ENCODE results near the gene RAPGEF4. TPM values are rescaled to one million over a fixed set of nuclear protein-coding genes. Genes with fewer than 3 reads are reported as not detected.

Gene RAPGEF4
- total and polyA plus RNA-seq, 2 of the 4 experiments (the other 2 are of a cell fraction), result 1.7 to 3.2 TPM

- BruUV-seq (replicated peaks), result no TSS peak
Measured at GRCh38 chr2:172774302-172774701, 38.7 kb downstream of the RAPGEF4 start.

More at GRCh38 chr2:172774302-172774701, 38.7 kb downstream of the RAPGEF4 start:
- Histone ChIP-seq H2AK5ac (ENCODE audit: low read depth, low read length) (no peak overlapping the region), H4K20me1 (ENCODE audit: insufficient read depth, low read length) (no peaks in the 10 kb centered on the region), H2AK9ac (replicated peaks; ENCODE audit: low read depth, low read length, poor library complexity) (no peak overlapping the region), H3K9me3 (ENCODE audit: control insufficient read depth, insufficient read depth, low read length) (no peaks in the 10 kb centered on the region), H3K4me2 (ENCODE audit: low read depth, low read length) (no peak overlapping the region), H2AFZ (replicated peaks; ENCODE audit: low read length, poor library complexity) (no peak overlapping the region), H3K4me3 (ENCODE audit: insufficient read depth, low read depth, low read length) (no peak overlapping the region), H4K8ac (ENCODE audit: low read depth in 2 of 2, low read length in 2 of 2) (no peak overlapping the region), H2BK15ac (ENCODE audit: low read depth, low read length) (no peak overlapping the region), H3K4ac (ENCODE audit: low read depth, low read length) (no peak overlapping the region), H3K18ac (ENCODE audit: low read depth, low read length) (no peak overlapping the region), H3K23ac (ENCODE audit: low read depth, low read length) (no peak overlapping the region), H3K4me1 (ENCODE audit: control insufficient read depth, insufficient read depth, low read length) (no peaks in the 10 kb centered on the region), H3K14ac (replicated peaks; ENCODE audit: low read depth, low read length) (no peak overlapping the region), H3K79me1 (ENCODE audit: low read depth in 1 of 2, low read length in 2 of 2) (no peaks in the 10 kb centered on the region), H4K5ac (ENCODE audit: low read depth, low read length) (no peak overlapping the region), H2BK120ac (ENCODE audit: low read depth, low read length) (no peak overlapping the region), H3K27me3 (ENCODE audit: control insufficient read depth, insufficient read depth, low read length) (no peaks in the 10 kb centered on the region), H2BK20ac (ENCODE audit: low read depth, low read length) (0 out of 2 replicates have a peak overlapping the region, but pooled peaks have one; percentile 27), H3K9me1 (ENCODE audit: insufficient read depth, low read length) (no peaks in the 10 kb centered on the region), H2BK5ac (ENCODE audit: low read depth, low read length, poor library complexity, severe bottlenecking) (no peak overlapping the region), H3K36me3 (ENCODE audit: control insufficient read depth, insufficient read depth, low read length) (no peaks in the 10 kb centered on the region), H4K91ac (ENCODE audit: insufficient read depth, low read depth, low read length) (no peak overlapping the region), H3K27ac (ENCODE audit: insufficient read depth, low read length) (no peak overlapping the region), H3K56ac (ENCODE audit: extremely low read depth, insufficient read depth, low read length) (no peak overlapping the region; the same call in 1 of the 2 replicates), H3K9ac (ENCODE audit: low read depth, low read length) (no peak overlapping the region)
- DNase-seq (no peak), ATAC-seq (ENCODE audit: low read depth) (no peak)
- intact Hi-C loops (cut with micrococcal nuclease) (no loop called here), dilution Hi-C loops (cut with HindIII; ENCODE audit: low sequenced_read_pairs, unreplicated experiment) (no loop called here), in situ Hi-C loops (cut with MboI; ENCODE audit: low sequenced_read_pairs) (no loop called here)
- ChIA-PET POLR2A (ENCODE audit: unreplicated experiment) (no interaction called here), CTCF (no interaction called here)
- TF ChIP-seq NFE2L2 (IDR thresholded peaks at IDR 0.05; ENCODE audit: low read depth, low read length) (no peak), POLR2A (IDR thresholded peaks at IDR 0.05; ENCODE audit: low read depth, low read length) (no peak), RAD21 (IDR thresholded peaks at IDR 0.05; ENCODE audit: low read length) (no peak), CHD1 (IDR thresholded peaks at IDR 0.05; ENCODE audit: low read depth, low read length) (no peak), ELK1 (IDR thresholded peaks at IDR 0.05; ENCODE audit: borderline replicate concordance, low read depth, low read length) (no peak), CTCF (conservative IDR thresholded peaks at IDR 0.05; ENCODE audit: low read depth, low read length) (no peak), CEBPB (IDR thresholded peaks at IDR 0.05; ENCODE audit: low read depth, low read length) (no peak), BHLHE40 (IDR thresholded peaks at IDR 0.05; ENCODE audit: low read depth, low read length) (no peak), MAZ (IDR thresholded peaks at IDR 0.05; ENCODE audit: borderline replicate concordance, low read depth, low read length) (no peak), MAFK (IDR thresholded peaks at IDR 0.05; ENCODE audit: low read depth, low read length) (no peak), RFX5 (IDR thresholded peaks at IDR 0.05; ENCODE audit: low read depth, low read length) (no peak), USF2 (IDR thresholded peaks at IDR 0.05; ENCODE audit: low read depth, low read length) (no peak), RCOR1 (IDR thresholded peaks at IDR 0.05; ENCODE audit: insufficient replicate concordance, low read length) (no peak), MXI1 (IDR thresholded peaks at IDR 0.05; ENCODE audit: borderline replicate concordance, low read depth, low read length) (no peak), FOS (IDR thresholded peaks at IDR 0.05; ENCODE audit: low read depth, low read length) (no peak), SMC3 (IDR thresholded peaks at IDR 0.05; ENCODE audit: low read depth, low read length) (no peak)

Measured in IMR-90 (cell line).